Sigmoid colon (tissue), 4 donors: ENCODE data around the gene ZNF521.

ENCODE experiments used
- CTCF ChIP-seq, 4 experiments: fragments of 450-650 bp in 3 of 4; fragments of 200-600 bp in 1 of 4; IDR thresholded peaks; one replicate each; pipeline ENCODE4 v1.5.1; 2016 to 2019; ENCODE audit warnings: antibody characterized with exemption in 4 of 4, mild to moderate bottlenecking in 3 of 4, moderate library complexity in 2 of 4
- EP300 ChIP-seq, 4 donors: sonication (generic); formaldehyde crosslinking; IDR thresholded peaks; one replicate each; pipeline ENCODE4 v1.6.1; 2017; ENCODE audit warnings: antibody characterized with exemption in 4 of 4
- POLR2A ChIP-seq, 2 donors: fragments of 450-650 bp; IDR thresholded peaks; one replicate each; pipeline ENCODE4 v1.6.1; 2016; ENCODE audit warnings: antibody characterized with exemption in 2 of 2, mild to moderate bottlenecking in 2 of 2, moderate library complexity in 2 of 2

- no peak for TF ChIP-seq CTCF (IDR thresholded peaks at IDR 0.05)
- TF ChIP-seq EP300 (IDR thresholded peaks at IDR 0.05) = no peak
- no peak for TF ChIP-seq POLR2A (IDR thresholded peaks at IDR 0.05)
Observed at GRCh38 chr18:25055076-25055475, 296.9 kb downstream of the ZNF521 start.
